ENCODE data around the gene RNGTT.
"Not testable (repeated sequence)": the region's sequence is repeated elsewhere in the genome, so short reads cannot be mapped to it uniquely, and the experiment has no call there.

Gene RNGTT

DNA sequence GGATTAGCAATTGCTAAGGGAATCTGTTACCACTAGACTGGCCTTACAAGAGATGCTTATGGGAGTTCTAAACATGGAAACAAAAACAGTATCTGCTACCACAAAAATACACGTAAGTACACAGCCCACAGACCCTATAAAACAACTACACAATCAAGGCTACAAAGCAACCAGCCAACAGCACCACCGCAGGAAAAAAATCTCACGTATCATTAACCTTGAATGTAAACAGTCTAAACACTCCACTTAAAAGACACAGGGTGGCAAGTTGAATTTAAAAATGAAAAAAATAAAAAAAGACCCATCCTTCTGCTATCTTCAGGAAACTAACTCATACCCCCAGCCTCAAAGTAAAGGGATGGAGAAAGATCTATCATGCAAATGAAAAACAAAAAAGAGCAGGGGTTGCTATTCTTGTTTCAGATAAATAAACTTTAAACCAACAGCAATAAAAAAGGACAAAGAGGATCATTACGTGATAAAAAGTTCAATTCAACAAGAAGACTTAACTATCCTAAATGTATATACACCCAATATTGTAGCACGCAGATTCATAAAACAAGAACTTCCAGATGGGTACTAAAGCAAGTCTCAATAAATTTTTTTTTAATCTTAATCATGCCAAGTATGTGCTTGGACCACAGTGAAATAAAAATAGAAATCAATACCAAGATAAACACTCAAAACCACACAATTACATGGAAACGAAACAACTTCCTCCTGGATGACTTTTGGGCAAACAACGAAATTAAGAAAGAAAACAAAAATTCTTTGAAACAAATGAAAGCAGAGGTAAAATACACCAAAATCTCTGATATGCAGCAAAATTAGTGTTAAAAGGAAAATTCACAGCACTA is 52.3 kb downstream of the RNGTT start:
- no peak for DNase-seq

DNA sequence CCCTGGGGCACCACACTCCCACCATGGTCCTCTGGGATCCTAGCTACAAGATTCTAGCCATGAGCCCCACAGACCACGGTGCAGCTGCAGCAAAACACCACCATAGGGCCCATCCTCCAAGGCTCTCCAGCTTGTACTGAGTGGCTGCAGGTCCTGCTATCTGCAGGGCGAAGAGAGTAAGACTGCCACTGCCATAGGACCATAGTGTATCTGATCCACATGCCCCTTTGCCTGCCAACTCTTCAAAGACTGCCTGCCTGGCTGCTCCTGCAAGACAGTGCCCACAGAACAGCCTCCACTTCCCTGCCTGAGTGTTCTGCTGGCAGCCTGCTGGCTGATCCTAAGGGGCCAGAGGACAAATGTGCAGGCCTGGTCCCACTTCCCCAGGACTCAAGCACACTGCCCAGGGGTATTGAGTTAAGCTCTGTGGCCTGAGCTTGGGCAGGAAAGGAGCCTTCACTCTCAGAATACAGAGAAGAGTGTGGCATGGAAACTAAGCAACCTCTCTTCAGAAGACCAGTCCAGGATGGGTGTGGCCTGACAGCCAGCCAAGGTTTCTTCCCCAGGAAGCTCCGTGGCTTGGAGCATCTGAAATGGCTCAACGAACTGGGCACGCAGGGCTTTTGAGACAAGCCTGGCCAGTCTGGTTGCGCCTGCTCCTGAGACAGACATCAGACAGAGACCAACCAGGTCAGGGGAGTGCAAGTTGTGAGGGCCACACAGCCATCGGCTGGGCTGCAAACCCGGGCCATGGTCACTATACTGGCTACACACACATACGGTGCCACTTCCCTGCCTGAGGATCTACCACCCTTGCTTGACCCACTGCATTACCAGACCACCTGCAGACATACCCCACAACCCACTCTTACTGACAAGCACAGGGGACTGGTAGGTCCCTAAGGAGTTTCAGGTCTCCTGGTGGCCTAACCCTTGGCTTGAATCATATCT is 54.5 kb downstream of the RNGTT start:
- no peak for DNase-seq

DNA sequence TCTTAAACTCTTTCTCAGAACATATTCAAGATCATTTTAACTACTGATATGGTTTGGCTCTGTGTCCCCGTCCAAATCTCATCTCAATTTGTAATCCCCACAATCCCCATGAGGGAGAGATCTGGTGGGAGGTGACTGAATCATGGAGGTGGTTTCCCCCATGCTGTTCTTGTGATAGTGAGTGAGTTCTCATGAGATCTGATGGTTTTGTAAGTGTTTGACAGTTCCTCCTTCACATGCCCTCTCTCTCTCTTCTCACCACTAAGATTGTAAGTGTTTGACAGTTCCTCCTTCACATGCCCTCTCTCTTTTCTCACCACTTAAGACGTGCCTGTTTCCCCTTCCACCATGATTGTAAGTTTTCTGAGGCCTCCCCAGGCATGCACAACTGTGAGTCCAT is 56.3 kb downstream of the RNGTT start:
- DNase-seq, result not testable (repeated sequence)

DNA sequence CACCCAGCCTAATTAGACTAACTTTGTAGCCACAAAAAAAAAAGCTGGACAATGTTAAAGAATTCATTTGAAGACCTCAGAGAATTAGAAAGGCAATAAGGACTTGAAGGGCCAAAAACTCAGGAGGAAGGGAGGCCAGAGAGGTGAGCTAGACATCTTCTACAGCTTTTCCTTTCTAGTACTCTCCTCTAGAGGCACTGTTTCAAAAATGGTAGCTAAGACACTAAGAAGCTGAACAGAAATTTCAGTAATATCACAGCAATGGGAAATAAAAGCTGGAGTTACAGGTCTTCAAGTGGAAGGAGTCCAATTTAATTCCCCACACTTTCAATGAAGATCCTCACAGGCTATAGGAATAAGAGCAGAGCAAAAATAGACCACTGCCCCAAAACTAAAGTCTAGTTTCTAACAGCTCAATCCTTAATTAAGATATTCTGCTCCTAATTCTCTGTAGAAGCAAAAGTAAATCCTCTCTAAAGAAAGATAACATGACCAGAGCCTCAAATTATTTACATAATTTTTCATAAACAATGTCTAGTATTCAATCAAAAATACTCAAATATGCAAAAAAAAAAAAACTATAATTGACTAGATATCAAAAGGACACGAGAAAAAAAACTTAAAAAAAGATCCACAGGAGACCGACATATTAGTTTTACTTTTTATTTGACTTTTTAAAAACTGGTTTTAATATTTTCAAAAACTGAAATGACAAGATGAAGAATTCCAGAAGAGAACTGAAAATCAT is 63.7 kb downstream of the RNGTT start:
- DNase-seq, result no peak

DNA sequence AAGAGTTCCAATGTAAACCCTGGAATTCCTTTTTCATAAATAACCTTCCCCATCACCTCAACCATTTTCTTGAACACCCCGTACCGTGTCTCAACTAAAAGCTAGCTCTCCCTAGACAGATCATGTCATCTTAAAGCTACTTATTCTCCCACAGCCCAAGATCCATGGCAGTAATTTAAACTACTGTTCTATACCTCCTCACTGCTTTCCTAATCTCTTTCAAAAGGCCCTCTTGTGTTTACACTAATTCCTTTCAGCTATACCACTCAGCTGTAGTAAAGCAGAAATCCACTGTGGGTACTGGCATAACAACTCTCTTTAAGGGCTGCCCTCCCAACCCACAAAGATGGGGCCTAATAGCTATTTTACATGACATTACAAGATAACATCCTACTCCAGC is 67.5 kb downstream of the RNGTT start:
- no peak for DNase-seq

DNA sequence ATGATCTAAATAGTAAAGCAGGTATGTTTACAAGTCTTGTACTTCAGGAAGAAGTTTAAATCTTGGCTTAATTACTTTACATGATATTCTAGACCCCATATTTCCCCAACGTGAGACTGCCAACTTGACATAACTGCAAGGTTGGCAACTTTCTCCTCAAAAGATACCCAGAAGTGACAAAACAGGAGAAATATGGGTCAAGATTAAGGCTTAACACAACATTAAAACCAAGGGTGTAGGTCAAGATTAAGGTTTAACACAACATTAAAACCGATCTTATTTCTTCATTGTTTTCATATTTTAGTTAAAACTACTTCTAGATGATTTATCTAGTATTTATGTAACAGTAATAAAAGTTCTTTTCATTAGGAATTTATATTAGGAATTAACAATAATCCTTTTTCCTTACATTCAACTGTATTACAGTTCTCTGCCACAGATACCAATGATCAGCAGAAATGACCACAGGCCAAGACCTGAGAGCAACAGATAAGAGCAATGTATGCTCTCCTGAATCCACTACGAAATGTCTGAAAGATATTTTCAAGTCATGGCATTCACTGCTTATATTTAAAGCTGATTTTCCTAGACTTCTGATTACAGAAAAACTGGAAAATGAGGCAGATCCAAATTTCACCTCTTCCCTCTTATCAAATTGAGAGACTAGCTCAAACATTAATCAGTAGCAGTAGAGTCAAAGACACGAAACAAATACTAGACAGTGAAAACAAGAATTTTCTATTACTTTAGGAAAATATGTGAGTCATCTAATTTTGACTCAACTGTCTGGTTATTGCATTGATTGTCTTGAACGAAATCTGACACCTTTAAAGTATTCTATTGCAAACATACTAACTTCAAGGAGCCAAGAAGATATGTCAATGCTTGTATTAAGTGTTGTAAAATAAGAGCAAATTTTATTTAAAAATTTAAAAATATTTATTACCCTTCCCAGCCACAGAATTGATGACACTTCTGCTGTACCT is 72.3 kb downstream of the RNGTT start:
- DNase-seq, result no peak

DNA sequence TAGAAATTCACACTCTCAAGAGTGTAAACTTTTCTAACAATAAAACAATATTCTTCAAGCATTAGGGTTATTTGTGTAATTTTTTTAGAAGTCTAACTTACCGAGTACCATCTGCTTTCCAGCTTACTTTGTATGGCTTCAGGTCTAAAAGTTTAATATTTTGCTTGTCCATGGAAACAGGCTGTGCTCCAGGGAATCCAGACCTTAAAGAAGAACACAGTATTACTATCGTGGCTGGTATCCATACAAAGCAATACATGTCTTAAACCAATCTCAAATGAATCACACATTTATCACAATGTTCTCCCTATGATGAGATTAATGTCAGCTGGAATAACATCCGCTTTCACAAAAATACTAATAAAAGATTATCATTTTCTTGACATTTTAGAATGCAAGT is 73.0 kb downstream of the RNGTT start:
- DNase-seq, result no peak

DNA sequence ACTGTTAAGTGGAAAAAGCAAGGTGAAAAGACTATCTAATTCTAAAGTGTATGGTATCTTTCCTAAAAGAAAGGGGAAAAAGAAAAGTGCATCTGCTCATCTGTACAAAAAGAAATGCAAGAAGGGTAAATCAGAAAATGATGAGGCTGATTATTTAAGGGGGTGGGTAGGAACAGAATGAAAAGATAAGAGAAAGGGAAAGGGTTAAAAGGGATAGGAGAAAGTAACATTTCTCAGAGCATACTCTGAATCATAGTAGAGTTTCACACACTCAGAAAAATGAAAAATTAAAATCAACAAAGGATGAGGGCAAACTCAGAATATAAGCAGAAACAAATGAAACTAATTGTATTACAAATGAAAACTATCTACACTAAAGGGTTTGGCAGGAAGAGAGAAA is 79.1 kb downstream of the RNGTT start:
- DNase-seq, result no peak

DNA sequence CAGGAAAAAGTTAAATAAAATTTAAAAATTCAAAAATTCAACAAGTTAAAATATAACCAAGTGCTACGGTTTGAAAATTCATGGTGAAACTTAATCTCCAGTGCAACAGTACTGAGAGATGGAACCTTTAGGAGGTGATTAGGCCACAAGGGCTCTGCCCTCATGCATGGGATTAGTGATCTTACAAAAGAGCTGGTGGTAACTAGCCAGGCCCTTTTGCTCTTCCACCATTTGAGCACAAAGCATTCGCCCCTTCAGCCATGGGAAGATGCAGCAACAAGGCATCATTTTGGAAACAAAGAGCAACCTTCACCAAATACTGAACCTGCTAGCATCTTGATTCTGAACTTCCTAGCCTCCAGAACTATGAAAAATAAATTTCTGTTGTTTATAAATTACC is 80.9 kb downstream of the RNGTT start:
- DNase-seq, result no peak

DNA sequence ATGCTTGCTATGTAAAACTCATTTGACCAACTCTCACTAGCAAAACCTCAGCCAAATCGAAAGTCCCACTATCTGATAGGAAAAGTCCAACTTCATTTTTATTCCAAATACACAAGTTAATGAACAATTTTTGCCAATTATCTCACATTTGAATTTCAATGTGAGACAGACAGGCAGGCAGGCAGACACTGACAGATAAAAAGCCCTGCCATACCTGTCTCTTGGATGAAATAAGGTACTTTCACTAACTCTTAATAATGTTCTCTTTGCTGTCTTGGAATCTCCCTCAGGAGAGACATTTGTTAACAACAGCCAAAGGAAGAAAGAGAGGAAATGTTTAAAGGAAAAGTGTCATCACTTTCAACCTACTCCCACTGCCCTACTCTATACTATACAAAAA is 82.0 kb downstream of the RNGTT start:
- DNase-seq, result no peak

DNA sequence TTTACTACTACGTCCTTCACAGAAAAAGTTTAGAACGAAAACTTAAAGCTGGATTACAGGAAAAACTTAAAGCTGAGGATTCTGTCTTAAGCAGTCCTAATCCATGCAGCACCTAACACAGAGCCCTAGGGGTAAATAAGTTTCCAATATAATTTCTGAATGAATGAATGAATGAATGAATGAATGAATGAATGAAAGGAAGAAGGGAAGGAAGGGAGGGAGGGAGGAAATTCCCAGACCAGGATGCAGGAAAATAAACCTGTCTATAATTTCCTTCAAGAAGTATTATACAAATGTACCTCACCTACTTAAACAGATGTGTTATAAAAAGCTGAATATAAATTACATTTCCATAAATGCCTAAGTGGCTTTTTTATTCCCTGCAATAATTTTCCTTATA is 83.4 kb downstream of the RNGTT start:
- DNase-seq, result no peak

DNA sequence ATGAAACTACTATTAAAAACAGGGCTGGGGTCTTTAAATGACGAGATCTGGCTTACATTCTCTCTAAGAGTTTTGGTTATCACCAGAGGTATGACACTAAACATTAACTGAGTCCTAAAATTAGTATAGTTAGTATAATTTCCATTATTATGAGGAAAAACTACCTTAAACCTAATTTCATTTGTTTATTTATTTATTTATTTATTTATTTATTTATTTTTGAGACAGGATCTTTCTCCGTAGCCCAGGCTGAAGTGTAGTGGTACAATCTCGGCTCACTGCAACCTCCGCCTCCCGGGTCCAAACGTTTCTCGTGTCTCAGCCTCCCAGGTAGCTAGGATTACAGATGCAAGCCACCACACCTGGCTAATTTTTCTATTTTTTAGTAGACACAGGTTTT is 85.5 kb downstream of the RNGTT start:
- DNase-seq, result no peak

DNA sequence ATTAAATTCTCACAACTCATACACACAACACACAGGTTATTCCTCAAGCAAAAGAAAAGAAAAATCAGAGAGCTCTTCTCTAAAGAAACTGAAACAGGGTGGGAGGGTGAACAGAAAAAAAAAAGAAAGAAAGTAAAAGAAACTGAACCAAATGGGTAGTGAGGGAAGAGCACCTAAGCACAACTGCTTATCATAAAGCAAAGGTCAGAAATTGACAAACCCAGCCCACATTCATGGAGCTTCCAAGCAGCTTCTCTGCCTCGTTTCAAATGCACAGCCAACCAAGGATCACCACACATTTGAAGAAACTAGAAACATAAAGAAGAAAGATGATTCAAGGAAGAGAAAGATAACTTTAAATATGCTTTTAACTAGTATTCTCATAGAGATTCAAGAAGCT is 90.5 kb downstream of the RNGTT start:
- DNase-seq, result no peak

DNA sequence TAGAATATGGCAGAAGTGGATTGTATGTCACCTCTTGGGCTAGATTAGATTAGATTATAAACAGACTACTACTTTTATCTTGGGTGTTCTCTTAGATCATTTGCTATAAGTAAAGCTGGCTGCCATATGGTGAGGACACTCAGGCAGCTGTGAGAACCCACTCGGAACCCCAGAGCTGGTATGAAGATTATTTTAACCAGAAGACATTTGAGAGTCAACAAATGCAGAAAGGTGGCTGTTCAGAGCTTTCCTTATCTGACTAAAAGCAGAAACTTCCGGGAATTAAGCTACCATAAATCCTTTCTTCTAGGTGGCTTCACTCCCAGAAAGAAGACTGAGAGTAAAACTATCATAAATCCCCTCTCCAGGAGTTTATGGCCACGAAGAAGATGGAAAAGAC is 91.9 kb downstream of the RNGTT start:
- DNase-seq, result no peak

DNA sequence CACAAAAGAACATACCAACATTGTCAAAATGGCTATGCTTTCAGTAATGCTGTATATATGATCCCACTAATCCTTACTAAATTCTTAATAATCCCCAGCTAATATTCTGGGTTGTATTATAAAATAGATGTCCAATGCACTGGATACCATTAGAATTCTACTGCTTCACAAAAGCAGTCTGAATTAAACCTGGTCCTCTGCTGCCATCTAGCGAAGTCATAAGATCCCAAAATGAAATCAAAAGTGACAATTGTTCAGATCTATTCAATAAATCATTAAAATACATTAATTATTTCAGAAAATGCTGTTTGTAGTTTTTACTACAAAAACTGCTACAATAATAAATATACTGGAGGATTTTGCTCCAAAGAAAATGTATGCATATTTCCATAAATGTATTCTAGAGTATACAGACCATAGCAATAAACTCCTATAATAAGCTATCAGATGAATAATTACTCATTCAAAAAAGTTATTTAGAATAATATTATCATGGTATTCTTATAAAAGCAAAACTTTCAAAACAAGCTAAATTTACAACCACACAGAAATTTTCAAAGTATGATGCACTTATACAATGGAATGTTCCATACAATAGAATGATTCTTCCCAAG is 92.6 kb downstream of the RNGTT start:
- DNase-seq, result peak; percentile 70

DNA sequence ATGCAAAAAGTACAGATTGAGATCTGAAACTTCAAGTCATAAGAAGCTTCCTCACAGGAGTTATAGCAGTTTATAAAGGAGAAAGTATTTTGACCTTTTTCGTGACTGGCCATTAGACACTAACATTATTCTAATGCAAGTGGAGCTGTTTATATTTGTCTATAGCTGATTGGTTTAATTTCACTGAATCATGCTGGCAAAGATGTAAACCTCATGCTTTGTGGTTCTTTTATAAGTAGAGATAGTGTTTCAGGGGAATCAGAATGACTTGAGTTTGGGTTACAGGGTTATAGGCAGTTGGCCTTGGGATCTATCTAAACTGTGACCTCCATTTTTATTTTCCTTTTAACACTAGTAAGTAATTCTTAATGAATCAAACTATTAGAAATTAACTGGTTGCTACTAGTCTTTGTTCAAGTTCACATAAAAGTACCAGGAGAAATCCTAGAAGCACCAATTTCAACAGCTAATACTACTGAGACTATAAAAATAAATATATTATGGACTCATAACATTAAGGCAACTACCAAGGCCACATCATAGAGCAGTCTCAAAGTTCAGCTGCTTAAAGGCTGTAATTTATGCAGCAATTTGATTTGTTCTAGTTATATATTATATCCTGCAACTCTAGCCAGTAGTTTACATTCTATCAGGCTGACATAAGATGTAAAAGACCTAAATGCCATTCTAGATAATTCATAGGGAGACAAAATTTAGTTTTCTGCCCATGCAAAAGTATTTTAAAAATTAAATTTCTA is 94.0 kb downstream of the RNGTT start:
- no peak for DNase-seq

DNA sequence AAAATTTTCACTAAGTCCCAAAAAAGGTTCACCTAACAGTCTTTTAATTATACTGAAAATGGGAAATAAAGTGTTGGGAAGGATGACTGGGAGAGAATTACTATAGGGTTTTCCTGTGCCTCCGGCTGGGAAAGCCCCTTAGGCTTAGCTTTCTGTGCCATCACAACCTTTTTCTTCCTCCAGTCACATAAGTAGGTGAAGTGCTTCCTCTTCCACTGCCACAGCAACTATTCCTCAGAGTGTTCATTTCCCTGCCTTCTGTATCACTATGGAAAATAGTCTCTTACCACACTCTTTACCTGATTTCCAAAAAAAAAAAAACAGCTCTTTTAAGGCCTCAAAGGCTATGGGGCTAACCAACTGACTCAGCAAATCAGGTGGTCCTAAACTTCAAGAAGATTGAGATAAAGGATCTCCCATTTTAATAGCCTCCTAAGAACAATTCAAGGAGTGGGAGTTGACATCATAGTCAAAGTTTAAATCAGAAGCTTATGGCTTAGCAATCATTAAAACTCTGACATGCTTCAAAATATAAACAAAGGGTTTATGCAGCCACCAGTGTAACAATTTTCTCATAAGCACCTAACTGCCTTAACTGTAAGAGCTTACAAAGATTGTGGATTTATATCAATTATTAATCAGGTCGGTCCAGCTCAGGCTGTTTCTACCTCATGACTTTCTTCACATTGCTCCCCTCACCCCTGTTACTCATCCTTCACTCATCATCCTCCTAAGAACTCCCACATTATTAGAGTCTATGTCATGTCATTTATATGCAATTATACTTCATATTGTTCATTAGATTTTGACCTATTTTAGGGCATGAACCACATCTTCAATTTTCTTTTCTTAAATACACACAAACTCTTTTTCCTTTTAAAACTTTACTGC is 95.3 kb downstream of the RNGTT start:
- DNase-seq, result no peak

DNA sequence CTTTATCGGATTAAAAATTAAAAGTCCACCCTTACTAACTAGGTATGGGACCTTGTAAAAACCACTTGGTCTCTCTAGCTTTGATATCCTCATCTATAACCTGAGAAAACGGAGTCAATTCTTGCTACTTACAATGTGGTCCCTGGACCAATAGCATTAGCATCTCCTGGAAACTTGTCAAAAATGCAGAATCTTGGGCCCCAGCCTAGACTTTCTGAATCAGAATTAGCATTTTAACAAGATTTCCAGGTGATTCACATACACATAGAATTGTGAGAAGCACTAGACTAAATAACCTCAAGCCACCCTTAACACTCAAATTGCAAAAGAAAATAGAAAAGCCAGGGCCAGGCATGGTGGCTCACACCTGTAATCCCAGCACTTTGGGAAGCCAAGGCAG is 96.6 kb downstream of the RNGTT start:
- DNase-seq, result no peak

DNA sequence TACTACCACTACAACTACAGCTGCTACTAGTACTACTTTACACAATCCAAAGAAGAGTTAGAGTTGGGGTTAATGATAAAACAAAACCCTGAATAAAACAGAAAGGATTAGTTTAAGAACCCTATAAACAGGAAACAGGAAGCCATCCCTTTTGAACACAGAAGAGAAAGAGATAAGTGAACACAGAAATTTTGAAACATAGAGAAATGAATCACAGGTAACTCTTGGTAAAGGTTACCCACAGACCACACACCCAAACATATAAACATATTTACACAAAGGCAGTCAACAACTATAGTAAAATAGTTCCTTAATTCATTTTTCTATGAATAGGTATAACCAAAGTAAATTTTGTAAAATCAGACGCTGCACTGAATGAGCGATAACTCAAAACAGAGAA is 98.1 kb downstream of the RNGTT start:
- DNase-seq, result no peak

Measured in CD4-positive, alpha-beta T cell treated with Interleukin-17A for 1 hour (primary cell).